ENCODE results near the gene PTPRS.

DNA sequence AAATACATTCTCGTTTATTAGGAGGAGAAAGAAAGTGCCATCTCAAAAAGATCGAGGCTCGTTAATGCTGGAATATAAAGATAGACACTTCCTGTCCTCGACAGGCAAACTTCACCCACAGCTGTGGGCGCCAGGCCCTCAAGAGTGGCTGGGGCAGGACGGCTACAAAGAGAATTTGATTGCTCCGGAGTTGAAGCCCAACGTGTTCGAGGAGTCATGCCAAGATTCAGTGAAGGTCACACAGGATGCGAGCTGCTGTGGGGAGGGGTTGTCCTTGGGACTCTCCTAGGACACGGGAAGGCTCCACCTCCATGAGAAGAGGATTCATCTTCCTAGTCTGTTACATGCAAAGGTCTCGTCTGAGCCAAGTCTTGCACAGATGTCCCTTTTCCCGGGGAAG, 16.3 kb upstream of the PTPRS start:
- TF ChIP-seq ZNF274 (IDR thresholded peaks at IDR 0.05; ENCODE audit: low read depth, low read length): no peak
- TF ChIP-seq YY1 (IDR thresholded peaks at IDR 0.05; ENCODE audit: insufficient read depth, insufficient read length): no peak
